ENCODE measurements around the gene PRDM2.

Gene PRDM2

DNA sequence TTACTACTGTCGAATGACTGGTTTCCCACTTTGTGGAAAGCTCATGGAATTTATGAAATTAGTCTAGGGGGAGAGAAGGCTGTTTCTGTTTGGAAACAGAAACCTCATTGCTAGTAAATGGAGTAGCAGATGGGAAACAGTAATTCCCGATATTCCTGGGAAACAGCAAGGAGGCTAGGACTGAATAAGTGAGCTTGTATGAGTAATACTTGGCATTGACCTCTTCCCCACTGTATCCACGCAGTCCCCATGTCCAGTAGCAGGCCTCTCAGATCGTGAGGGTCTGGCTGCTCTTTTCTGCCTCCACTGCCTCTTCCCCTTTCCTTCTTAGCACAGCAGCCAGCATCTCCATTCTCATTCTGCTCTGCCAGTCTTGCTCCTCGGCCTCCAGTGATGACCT lies 75.5 kb downstream of the PRDM2 start:
- DNase-seq (ENCODE audit: low spot score) = no peak
- TF ChIP-seq, protein P1, sequence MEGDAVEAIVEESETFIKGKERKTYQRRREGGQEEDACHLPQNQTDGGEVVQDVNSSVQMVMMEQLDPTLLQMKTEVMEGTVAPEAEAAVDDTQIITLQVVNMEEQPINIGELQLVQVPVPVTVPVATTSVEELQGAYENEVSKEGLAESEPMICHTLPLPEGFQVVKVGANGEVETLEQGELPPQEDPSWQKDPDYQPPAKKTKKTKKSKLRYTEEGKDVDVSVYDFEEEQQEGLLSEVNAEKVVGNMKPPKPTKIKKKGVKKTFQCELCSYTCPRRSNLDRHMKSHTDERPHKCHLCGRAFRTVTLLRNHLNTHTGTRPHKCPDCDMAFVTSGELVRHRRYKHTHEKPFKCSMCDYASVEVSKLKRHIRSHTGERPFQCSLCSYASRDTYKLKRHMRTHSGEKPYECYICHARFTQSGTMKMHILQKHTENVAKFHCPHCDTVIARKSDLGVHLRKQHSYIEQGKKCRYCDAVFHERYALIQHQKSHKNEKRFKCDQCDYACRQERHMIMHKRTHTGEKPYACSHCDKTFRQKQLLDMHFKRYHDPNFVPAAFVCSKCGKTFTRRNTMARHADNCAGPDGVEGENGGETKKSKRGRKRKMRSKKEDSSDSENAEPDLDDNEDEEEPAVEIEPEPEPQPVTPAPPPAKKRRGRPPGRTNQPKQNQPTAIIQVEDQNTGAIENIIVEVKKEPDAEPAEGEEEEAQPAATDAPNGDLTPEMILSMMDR (IDR thresholded peaks at IDR 0.05; ENCODE audit: extremely low read depth, missing control alignments) = no peak

DNA sequence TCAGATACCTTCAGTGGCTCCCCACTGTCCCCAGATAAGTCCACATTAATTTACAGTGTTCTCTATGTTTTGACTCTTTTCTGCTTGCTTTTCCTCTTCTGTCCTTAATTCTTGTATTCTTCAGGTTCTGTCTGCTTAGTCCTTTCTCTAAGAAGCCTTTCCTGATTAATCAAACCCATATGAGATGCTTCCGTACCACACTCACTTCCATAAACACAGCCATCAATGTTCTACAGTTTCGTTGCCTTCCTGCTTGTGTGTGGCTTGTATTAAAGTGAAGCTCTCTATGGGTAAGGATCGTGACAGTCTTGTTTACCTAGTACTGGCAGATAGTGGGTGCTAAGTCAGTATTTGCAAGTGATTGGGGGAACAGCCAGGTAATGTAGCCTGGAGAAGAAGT lies 75.9 kb downstream of the PRDM2 start:
- DNase-seq (ENCODE audit: low spot score) = no peak
- TF ChIP-seq, protein P1 (IDR thresholded peaks at IDR 0.05; ENCODE audit: extremely low read depth, missing control alignments) = no peak

DNA sequence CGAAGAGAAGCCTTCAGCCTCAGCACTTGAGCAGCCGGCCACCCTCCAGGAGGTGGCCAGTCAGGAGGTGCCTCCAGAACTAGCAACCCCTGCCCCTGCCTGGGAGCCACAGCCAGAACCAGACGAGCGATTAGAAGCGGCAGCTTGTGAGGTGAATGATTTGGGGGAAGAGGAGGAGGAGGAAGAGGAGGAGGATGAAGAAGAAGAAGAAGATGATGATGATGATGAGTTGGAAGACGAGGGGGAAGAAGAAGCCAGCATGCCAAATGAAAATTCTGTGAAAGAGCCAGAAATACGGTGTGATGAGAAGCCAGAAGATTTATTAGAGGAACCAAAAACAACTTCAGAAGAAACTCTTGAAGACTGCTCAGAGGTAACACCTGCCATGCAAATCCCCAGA lies 78.4 kb downstream of the PRDM2 start:
- DNase-seq (ENCODE audit: low spot score) = no peak
- TF ChIP-seq, protein P1 (IDR thresholded peaks at IDR 0.05; ENCODE audit: extremely low read depth, missing control alignments) = no peak

DNA sequence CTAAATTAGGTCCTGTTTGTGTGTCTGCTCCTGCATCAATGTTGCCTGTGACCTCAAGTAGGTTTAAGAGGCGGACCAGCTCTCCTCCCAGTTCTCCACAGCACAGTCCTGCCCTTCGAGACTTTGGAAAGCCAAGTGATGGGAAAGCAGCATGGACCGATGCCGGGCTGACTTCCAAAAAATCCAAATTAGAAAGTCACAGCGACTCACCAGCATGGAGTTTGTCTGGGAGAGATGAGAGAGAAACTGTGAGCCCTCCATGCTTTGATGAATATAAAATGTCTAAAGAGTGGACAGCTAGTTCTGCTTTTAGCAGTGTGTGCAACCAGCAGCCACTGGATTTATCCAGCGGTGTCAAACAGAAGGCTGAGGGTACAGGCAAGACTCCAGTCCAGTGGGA lies 79.9 kb downstream of the PRDM2 start:
- no peak for DNase-seq (ENCODE audit: low spot score)

DNA sequence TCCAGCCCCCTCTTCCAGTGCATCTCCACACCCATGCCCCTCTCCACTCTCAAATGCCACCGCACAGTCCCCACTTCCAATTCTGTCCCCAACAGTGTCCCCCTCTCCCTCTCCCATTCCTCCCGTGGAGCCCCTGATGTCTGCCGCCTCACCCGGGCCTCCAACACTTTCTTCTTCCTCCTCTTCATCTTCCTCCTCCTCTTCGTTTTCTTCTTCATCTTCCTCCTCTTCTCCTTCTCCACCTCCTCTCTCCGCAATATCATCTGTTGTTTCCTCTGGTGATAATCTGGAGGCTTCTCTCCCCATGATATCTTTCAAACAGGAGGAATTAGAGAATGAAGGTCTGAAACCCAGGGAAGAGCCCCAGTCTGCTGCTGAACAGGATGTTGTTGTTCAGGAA lies 80.8 kb downstream of the PRDM2 start:
- no peak for DNase-seq (ENCODE audit: low spot score)
- TF ChIP-seq, protein P1 (IDR thresholded peaks at IDR 0.05; ENCODE audit: extremely low read depth, missing control alignments) = no peak

More for the DNA sequence above, 79.9 kb downstream of the PRDM2 start:
- TF ChIP-seq, protein P1 (IDR thresholded peaks at IDR 0.05; ENCODE audit: extremely low read depth, missing control alignments) = no peak

DNA sequence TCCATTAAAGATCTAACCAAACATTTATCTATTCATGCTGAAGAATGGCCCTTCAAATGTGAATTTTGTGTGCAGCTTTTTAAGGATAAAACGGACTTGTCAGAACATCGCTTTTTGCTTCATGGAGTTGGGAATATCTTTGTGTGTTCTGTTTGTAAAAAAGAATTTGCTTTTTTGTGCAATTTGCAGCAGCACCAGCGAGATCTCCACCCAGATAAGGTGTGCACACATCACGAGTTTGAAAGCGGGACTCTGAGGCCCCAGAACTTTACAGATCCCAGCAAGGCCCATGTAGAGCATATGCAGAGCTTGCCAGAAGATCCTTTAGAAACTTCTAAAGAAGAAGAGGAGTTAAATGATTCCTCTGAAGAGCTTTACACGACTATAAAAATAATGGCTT lies 81.2 kb downstream of the PRDM2 start:
- TF ChIP-seq, protein P1 (IDR thresholded peaks at IDR 0.05; ENCODE audit: extremely low read depth, missing control alignments) = no peak
- no peak for DNase-seq (ENCODE audit: low spot score)

DNA sequence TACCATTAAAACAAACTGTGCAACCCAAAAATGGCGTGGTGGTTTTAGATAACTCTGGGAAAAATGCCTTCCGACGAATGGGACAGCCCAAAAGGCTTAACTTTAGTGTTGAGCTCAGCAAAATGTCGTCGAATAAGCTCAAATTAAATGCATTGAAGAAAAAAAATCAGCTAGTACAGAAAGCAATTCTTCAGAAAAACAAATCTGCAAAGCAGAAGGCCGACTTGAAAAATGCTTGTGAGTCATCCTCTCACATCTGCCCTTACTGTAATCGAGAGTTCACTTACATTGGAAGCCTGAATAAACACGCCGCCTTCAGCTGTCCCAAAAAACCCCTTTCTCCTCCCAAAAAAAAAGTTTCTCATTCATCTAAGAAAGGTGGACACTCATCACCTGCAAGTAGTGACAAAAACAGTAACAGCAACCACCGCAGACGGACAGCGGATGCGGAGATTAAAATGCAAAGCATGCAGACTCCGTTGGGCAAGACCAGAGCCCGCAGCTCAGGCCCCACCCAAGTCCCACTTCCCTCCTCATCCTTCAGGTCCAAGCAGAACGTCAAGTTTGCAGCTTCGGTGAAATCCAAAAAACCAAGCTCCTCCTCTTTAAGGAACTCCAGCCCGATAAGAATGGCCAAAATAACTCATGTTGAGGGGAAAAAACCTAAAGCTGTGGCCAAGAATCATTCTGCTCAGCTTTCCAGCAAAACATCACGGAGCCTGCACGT lies 82.1 kb downstream of the PRDM2 start:
- no peak for DNase-seq (ENCODE audit: low spot score)
- TF ChIP-seq, protein P1 (IDR thresholded peaks at IDR 0.05; ENCODE audit: extremely low read depth, missing control alignments) = no peak
